Measurements from ENCODE around the gene MEGF10. TPM values are rescaled to one million over a fixed set of nuclear protein-coding genes. Genes with fewer than 3 reads are reported as not detected.

Gene MEGF10
- total RNA-seq, 2 experiments from 2014 or later: not detected

- no TSS peak for BruUV-seq (replicated peaks)
- DNase-seq (ENCODE audit: low spot score): peak; percentile 23
- intact Hi-C loops (cut with micrococcal nuclease; ENCODE audit: unreplicated experiment): no loop called here
- no peaks in the 10 kb centered on the region for H3K9me3 ChIP-seq (ENCODE audit: low read length)
- no peak overlapping the region for H3K4me3 ChIP-seq (ENCODE audit: low read depth, low read length, poor library complexity, severe bottlenecking)
- TF ChIP-seq CTCF (conservative IDR thresholded peaks at IDR 0.05; ENCODE audit: low read length) (no peak), EZH2phosphoT487 (IDR thresholded peaks at IDR 0.05; ENCODE audit: borderline replicate concordance, low read depth, low read length) (no peak)
- H3K27ac ChIP-seq (ENCODE audit: low read depth, low read length, poor library complexity, severe bottlenecking): no peak overlapping the region
- H3K4me1 ChIP-seq (ENCODE audit: insufficient read depth, low read length, poor library complexity, severe bottlenecking): peaks cover 15% of the 10 kb centered on the region
- CTCF ChIA-PET (ENCODE audit: unreplicated experiment): no interaction called here
- H3K4me2 ChIP-seq (ENCODE audit: low read length): peak overlapping the region; percentile 41
- no peaks in the 10 kb centered on the region for H3K36me3 ChIP-seq (ENCODE audit: insufficient read depth, low read length)
- no peaks in the 10 kb centered on the region for H4K20me1 ChIP-seq (ENCODE audit: insufficient read depth, low read length)
- no peaks in the 10 kb centered on the region for H3K9me2 ChIP-seq (ENCODE audit: insufficient read depth, low read length)
- H3K79me2 ChIP-seq (ENCODE audit: insufficient read depth, low read depth, low read length): no peaks in the 10 kb centered on the region
- peak overlapping the region; percentile 59 for H2AFZ ChIP-seq (ENCODE audit: low read length)
- POLR2A ChIA-PET: interaction anchor here (0.7 kb wide), 2 partner anchors 9 to 37 kb away, joined by 3 read pairs; no protein-coding TSS in a partner anchor
Observed at GRCh38 chr5:127320032-127320965, 29.7 kb downstream of the MEGF10 start.

- ChIA-PET POLR2A (interaction anchor here (0.7 kb wide), 1 partner anchor 36 kb away, joined by 3 read pairs; no protein-coding TSS in a partner anchor), CTCF (ENCODE audit: unreplicated experiment) (no interaction called here)
- no peak for DNase-seq (ENCODE audit: low spot score)
- H3K27ac ChIP-seq (ENCODE audit: low read depth, low read length, poor library complexity, severe bottlenecking): no peak overlapping the region
- intact Hi-C loops (cut with micrococcal nuclease; ENCODE audit: unreplicated experiment): no loop called here
- no peaks in the 10 kb centered on the region for H3K9me2 ChIP-seq (ENCODE audit: insufficient read depth, low read length)
- no peak overlapping the region for H2AFZ ChIP-seq (ENCODE audit: low read length)
- H3K4me2 ChIP-seq (ENCODE audit: low read length): no peak overlapping the region
- H3K4me3 ChIP-seq (ENCODE audit: low read depth, low read length, poor library complexity, severe bottlenecking): no peak overlapping the region
- no peaks in the 10 kb centered on the region for H4K20me1 ChIP-seq (ENCODE audit: insufficient read depth, low read length)
- H3K4me1 ChIP-seq (ENCODE audit: insufficient read depth, low read length, poor library complexity, severe bottlenecking): peaks cover 15% of the 10 kb centered on the region
- no peaks in the 10 kb centered on the region for H3K36me3 ChIP-seq (ENCODE audit: insufficient read depth, low read length)
- TF ChIP-seq EZH2phosphoT487 (IDR thresholded peaks at IDR 0.05; ENCODE audit: borderline replicate concordance, low read depth, low read length) (no peak), CTCF (conservative IDR thresholded peaks at IDR 0.05; ENCODE audit: low read length) (no peak)
- H3K79me2 ChIP-seq (ENCODE audit: insufficient read depth, low read depth, low read length): no peaks in the 10 kb centered on the region
- H3K9me3 ChIP-seq (ENCODE audit: low read length): no peaks in the 10 kb centered on the region
- no TSS peak for BruUV-seq (replicated peaks)
Observed at GRCh38 chr5:127321465-127321864, 30.9 kb downstream of the MEGF10 start.

GRCh38 chr5:127322403-127322802 is 31.8 kb downstream of the MEGF10 start:
- intact Hi-C loops (cut with micrococcal nuclease; ENCODE audit: unreplicated experiment): no loop called here
- H3K9me3 ChIP-seq (ENCODE audit: low read length): no peaks in the 10 kb centered on the region
- H4K20me1 ChIP-seq (ENCODE audit: insufficient read depth, low read length): no peaks in the 10 kb centered on the region
- no peaks in the 10 kb centered on the region for H3K9me2 ChIP-seq (ENCODE audit: insufficient read depth, low read length)
- H3K27ac ChIP-seq (ENCODE audit: low read depth, low read length, poor library complexity, severe bottlenecking): no peak overlapping the region
- H3K79me2 ChIP-seq (ENCODE audit: insufficient read depth, low read depth, low read length): no peaks in the 10 kb centered on the region
- H2AFZ ChIP-seq (ENCODE audit: low read length): no peak overlapping the region
- peaks cover 15% of the 10 kb centered on the region for H3K4me1 ChIP-seq (ENCODE audit: insufficient read depth, low read length, poor library complexity, severe bottlenecking)
- no peak for DNase-seq (ENCODE audit: low spot score)
- ChIA-PET POLR2A (no interaction called here), CTCF (ENCODE audit: unreplicated experiment) (no interaction called here)
- no peak overlapping the region for H3K4me2 ChIP-seq (ENCODE audit: low read length)
- no TSS peak for BruUV-seq (replicated peaks)
- no peak overlapping the region for H3K4me3 ChIP-seq (ENCODE audit: low read depth, low read length, poor library complexity, severe bottlenecking)
- H3K36me3 ChIP-seq (ENCODE audit: insufficient read depth, low read length): no peaks in the 10 kb centered on the region
- TF ChIP-seq CTCF (conservative IDR thresholded peaks at IDR 0.05; ENCODE audit: low read length): no peak

Data from OCI-LY7 (cell line).